22Rv1 (cell line): Measurements from ENCODE around the gene DAAM2.

ENCODE experiments used
- CTCF ChIP-seq: fragments of 450-650 bp; IDR thresholded peaks from 2 replicates; pipeline ENCODE4 v1.5.1; 2017; ENCODE audit warnings: mild to moderate bottlenecking
- ZFX ChIP-seq: fragments of 450-650 bp; IDR thresholded peaks from 2 replicates; pipeline ENCODE4 v1.6.1; 2017; ENCODE audit warnings: antibody characterized with exemption, borderline replicate concordance

GRCh38 chr6:39851331-39851730 lies 59.2 kb downstream of the DAAM2 start:
- TF ChIP-seq CTCF (no peak), ZFX (no peak)
